C4-2B (cell line): ENCODE data around the gene SLC12A9.
A peak's percentile ranks its signal among the peaks of the same experiment; 100 is the strongest.

Experiments used
- ZFX ChIP-seq: fragments of 450-650 bp; IDR thresholded peaks from 2 replicates; pipeline ENCODE4 v1.6.1; 2017
- TF ChIP-seq, protein P1 (sequence below): fragments of 450-650 bp; conservative IDR thresholded peaks from 2 replicates; pipeline ENCODE4 v1.5.1; 2017; ENCODE audit warnings: mild to moderate bottlenecking

DNA sequence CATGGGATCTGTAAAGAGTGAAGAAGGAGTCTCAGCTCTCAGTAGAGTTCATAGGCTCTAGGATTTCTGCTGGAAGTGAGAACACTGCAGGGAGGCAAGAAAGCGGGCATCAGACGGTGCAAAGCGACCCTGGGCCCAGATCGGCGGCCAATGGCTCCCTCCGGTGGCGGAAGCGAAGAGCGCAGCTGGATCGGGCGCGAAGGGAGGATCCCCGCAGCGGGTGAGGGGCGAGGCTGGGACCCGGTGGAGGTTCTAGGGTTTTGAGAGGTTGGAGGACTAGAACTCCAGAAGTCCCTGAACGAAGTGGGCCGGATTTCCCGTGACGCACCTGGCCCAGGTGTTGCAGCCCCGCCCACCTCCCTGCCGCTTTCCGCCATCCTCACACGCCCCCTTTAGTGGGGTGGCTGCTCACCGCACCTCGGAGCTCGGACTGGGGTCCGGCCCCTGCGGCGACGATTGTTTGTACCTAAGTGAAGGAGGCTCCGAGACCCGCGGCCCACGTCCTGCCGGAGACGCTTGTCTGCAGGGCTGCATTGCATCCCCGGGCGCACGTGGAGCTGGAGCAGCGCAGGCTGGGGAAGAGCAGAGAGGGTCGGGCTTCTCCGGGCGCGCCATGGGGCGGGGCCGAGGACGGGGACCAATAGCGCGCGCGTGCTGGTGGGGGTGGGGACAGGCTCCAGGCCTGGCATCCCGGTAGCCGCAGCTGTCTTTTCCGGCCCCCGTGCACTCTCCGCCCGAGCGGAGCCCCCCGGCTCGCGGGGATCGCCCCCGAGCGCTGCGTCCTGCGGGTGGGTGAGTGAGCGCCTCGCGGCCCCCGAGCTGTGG is at the start of gene SLC12A9:
- TF ChIP-seq, protein P1, sequence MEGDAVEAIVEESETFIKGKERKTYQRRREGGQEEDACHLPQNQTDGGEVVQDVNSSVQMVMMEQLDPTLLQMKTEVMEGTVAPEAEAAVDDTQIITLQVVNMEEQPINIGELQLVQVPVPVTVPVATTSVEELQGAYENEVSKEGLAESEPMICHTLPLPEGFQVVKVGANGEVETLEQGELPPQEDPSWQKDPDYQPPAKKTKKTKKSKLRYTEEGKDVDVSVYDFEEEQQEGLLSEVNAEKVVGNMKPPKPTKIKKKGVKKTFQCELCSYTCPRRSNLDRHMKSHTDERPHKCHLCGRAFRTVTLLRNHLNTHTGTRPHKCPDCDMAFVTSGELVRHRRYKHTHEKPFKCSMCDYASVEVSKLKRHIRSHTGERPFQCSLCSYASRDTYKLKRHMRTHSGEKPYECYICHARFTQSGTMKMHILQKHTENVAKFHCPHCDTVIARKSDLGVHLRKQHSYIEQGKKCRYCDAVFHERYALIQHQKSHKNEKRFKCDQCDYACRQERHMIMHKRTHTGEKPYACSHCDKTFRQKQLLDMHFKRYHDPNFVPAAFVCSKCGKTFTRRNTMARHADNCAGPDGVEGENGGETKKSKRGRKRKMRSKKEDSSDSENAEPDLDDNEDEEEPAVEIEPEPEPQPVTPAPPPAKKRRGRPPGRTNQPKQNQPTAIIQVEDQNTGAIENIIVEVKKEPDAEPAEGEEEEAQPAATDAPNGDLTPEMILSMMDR, result peak; percentile 96
- peak; percentile 41; the same call in 1 of the 2 replicates for TF ChIP-seq ZFX
